ENCODE results near the gene LPIN3. TPM values are rescaled to one million over a fixed set of nuclear protein-coding genes. Genes with fewer than 3 reads are reported as not detected.

LPIN3 gene
- total RNA-seq, 1 experiment from 2014 or later = 3.8 TPM

DNA sequence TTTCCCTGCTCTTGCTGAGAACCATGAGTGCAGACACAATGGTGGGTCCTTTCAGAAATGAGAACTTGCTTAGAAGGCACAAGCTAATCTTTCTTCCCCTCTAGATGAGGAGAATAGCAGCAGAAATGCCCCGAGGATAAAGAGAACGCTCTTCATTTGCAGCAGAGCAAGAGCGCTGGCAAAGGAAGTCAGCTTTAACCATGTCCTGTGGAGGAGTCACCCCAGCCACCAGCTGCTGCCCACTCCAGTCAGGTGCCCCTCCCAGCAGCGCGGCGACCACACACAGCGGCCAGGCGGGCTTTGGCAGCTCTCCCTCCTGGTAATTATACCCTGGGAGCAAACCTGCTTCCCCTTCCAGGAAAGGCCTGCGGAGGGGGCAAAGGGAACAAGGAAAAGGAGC lies 68.4 kb downstream of the LPIN3 start:
- H2AK5ac ChIP-seq (ENCODE audit: insufficient read length, low read length) = no peak overlapping the region
- no peak overlapping the region for H2BK15ac ChIP-seq (ENCODE audit: low read depth, low read length)
- no peak overlapping the region for H3K56ac ChIP-seq (ENCODE audit: insufficient read length, low read depth, low read length)
- no peak overlapping the region for H3K23ac ChIP-seq (ENCODE audit: insufficient read length, low read depth, low read length)
- no peak overlapping the region for H4K8ac ChIP-seq (replicated peaks; ENCODE audit: insufficient read length, low read depth, low read length)
- H3K79me2 ChIP-seq (ENCODE audit: insufficient read depth, low read length) = no peaks in the 10 kb centered on the region
- no peaks in the 10 kb centered on the region for H3K27me3 ChIP-seq (ENCODE audit: insufficient read depth, low read length)
- H3K27ac ChIP-seq (ENCODE audit: insufficient read length, low read depth, low read length) = no peak overlapping the region
- no peaks in the 10 kb centered on the region for H4K20me1 ChIP-seq (ENCODE audit: control insufficient read depth, insufficient read depth, insufficient read length)
- no peak overlapping the region for H2BK5ac ChIP-seq (ENCODE audit: insufficient read length, low read length)
- Mint-ChIP-seq H3K4me3 (no peak overlapping the region), H3K27me3 (ENCODE audit: low read depth) (no peaks in the 10 kb centered on the region), H3K9me3 (no peaks in the 10 kb centered on the region), H3K27ac (no peak overlapping the region; a peak in 1 of 7 replicates), H3K36me3 (ENCODE audit: insufficient read depth in 1 of 3, low read depth in 3 of 3) (peaks cover 35 to 92% (median 89%) of the 10 kb centered on the region in 3 experiments), H3K4me1 (no peaks in the 10 kb centered on the region)
- no peak overlapping the region for H3K9ac ChIP-seq (ENCODE audit: extremely low read depth, insufficient read length, low read length)
- no peak overlapping the region for H4K91ac ChIP-seq (ENCODE audit: insufficient read length, low read depth, low read length)
- no peak overlapping the region for H2BK20ac ChIP-seq (ENCODE audit: low read depth, low read length, poor library complexity, severe bottlenecking)
- no peak for DNase-seq
- no peak overlapping the region for H3K18ac ChIP-seq (ENCODE audit: insufficient read length, low read depth, low read length)
- no peak overlapping the region for H3T11ph ChIP-seq (ENCODE audit: low read length)
- no peak overlapping the region for H3K4me2 ChIP-seq (ENCODE audit: insufficient read depth, insufficient read length, low read length)
- H4K5ac ChIP-seq (ENCODE audit: insufficient read length, low read depth, low read length) = no peak overlapping the region
- H2AFZ ChIP-seq (ENCODE audit: low read length) = no peak overlapping the region
- H3K4ac ChIP-seq (ENCODE audit: low read depth, low read length) = no peak overlapping the region
- no peaks in the 10 kb centered on the region for H3K4me1 ChIP-seq (ENCODE audit: insufficient read depth, low read length)
- H2BK120ac ChIP-seq (ENCODE audit: low read depth, low read length, poor library complexity, severe bottlenecking) = no peak overlapping the region
- WGBS (ENCODE audit: extremely low coverage, insufficient read length, low lambda C conversion rate) = no CpG with 5 or more reads among the region's 9 CpGs
- no peak overlapping the region for H3K14ac ChIP-seq (ENCODE audit: insufficient read depth, low read length)
- TF ChIP-seq CTCF (conservative IDR thresholded peaks at IDR 0.05) = no peak
- no peaks in the 10 kb centered on the region for H3K79me1 ChIP-seq (ENCODE audit: insufficient read depth, low read depth, low read length, poor library complexity, severe bottlenecking)
- H2BK12ac ChIP-seq (ENCODE audit: insufficient read length, low read depth, low read length) = no peak overlapping the region
- H3K9me3 ChIP-seq (ENCODE audit: control insufficient read depth, low read depth, low read length) = no peaks in the 10 kb centered on the region
- no peaks in the 10 kb centered on the region for H3K23me2 ChIP-seq (ENCODE audit: insufficient read length, low read depth, low read length, poor library complexity, severe bottlenecking)

Other genes starting within 250 kb of the LPIN3 start
- 161 and 171 TPM in 2 replicates for gene PLCG1, start 203.3 kb upstream of the LPIN3 start, total RNA-seq (2021)
- 2.9 and 4.4 TPM in 2 replicates for gene ZHX3, start 23.1 kb upstream of the LPIN3 start, total RNA-seq (2021)
- gene EMILIN3, start 26.0 kb downstream of the LPIN3 start, total RNA-seq (2021) = 5.9 and 6.7 TPM in 2 replicates

All from H9 (cell line).